T-helper 2 cell treated with Interferon-gamma antibody and Interleukin-4, amounts not matched to agents 5 μg/mL and 100 μg/mL, for 36 hours (primary cell): ENCODE measurements around the gene HACE1.
A peak's percentile ranks its signal among the peaks of the same experiment; 100 is the strongest.
"Not testable (repeated sequence)": the region's sequence is repeated elsewhere in the genome, so short reads cannot be mapped to it uniquely, and the experiment has no call there.

ENCODE experiments used
- DNase-seq: peaks from one replicate; pipeline ENCODE4 v3.0.0; 2021; ENCODE audit warnings: low spot score
- H3K27ac Mint-ChIP-seq: one replicate; pipeline ENCODE4 v1.8.0; 2021; ENCODE audit warnings: mild to moderate bottlenecking, mixed read lengths
- H3K27me3 Mint-ChIP-seq: one replicate; pipeline ENCODE4 v1.8.0; 2021; ENCODE audit warnings: low read depth, mixed read lengths
- H3K36me3 Mint-ChIP-seq: one replicate; pipeline ENCODE4 v1.8.0; 2021; ENCODE audit warnings: low read depth, mixed read lengths
- H3K4me1 Mint-ChIP-seq: one replicate; pipeline ENCODE4 v1.8.0; 2021; ENCODE audit warnings: low read depth, mixed read lengths
- H3K4me3 Mint-ChIP-seq: one replicate; pipeline ENCODE4 v1.8.0; 2022; ENCODE audit warnings: mild to moderate bottlenecking, moderate library complexity, mixed read lengths
- H3K9me3 Mint-ChIP-seq: one replicate; pipeline ENCODE4 v1.8.0; 2021; ENCODE audit warnings: mixed read lengths

Gene HACE1

DNA sequence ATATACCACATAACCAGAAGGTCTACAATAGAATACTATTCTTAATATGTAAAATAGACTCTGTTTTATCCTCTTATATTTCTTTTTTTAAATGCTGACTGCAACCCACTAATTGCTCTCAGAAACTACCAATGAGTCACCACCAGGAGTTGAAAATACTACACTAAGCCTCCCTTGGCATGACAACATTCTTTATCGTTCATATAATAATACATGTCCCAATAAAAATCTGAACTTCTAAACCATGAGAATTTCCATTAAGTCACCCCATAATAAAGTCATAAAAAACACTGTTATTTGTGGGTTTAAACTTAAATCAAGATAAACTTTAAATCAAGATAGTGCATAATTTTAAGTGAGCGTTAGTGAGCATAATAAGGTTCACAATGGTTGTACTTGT lies 4.2 kb downstream of the HACE1 start:
- no peaks in the 10 kb centered on the region for H3K9me3 Mint-ChIP-seq
- DNase-seq = no peak
- H3K4me1 Mint-ChIP-seq = peaks cover 18% of the 10 kb centered on the region
- H3K4me3 Mint-ChIP-seq = no peak overlapping the region
- H3K36me3 Mint-ChIP-seq = peaks cover 11% of the 10 kb centered on the region
- no peaks in the 10 kb centered on the region for H3K27me3 Mint-ChIP-seq
- no peak overlapping the region for H3K27ac Mint-ChIP-seq

- not testable (repeated sequence) for H3K27me3 Mint-ChIP-seq, H3K4me1 Mint-ChIP-seq, H3K4me3 Mint-ChIP-seq, H3K27ac Mint-ChIP-seq, H3K9me3 Mint-ChIP-seq, DNase-seq
- H3K36me3 Mint-ChIP-seq = peaks cover 23% of the 10 kb centered on the region
These were observed 12.0 kb downstream of the HACE1 start for GRCh38 chr6:104847721-104848120.

DNA sequence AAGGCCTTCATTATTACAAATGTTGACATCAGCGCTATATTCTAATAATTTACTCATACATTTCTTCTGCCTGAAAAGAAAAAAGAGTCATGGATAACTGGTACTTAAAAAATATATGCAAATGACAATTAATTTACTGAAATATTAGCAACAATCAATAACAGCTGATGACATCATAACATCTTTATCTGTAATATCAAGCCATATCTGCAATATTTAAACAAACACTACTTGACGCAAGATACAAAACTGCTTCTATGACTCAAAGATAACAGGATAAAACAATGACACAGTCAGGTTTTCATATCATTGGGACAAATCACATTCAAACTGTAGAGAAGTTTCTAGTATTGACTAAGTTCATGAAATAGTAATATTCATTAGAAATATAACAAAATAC lies 16.5 kb downstream of the HACE1 start:
- no peaks in the 10 kb centered on the region for H3K27me3 Mint-ChIP-seq
- H3K36me3 Mint-ChIP-seq = peaks cover 15% of the 10 kb centered on the region
- H3K9me3 Mint-ChIP-seq = no peaks in the 10 kb centered on the region
- no peak for DNase-seq
- H3K4me1 Mint-ChIP-seq = no peaks in the 10 kb centered on the region
- no peak overlapping the region for H3K4me3 Mint-ChIP-seq
- H3K27ac Mint-ChIP-seq = no peak overlapping the region

GRCh38 chr6:104837158-104837557 lies 22.6 kb downstream of the HACE1 start:
- no peak for DNase-seq
- Mint-ChIP-seq H3K27ac (no peak overlapping the region), H3K36me3 (peaks cover 20% of the 10 kb centered on the region), H3K4me3 (no peak overlapping the region), H3K27me3 (no peaks in the 10 kb centered on the region), H3K9me3 (no peaks in the 10 kb centered on the region), H3K4me1 (no peaks in the 10 kb centered on the region)

GRCh38 chr6:104836479-104837020 lies 23.2 kb downstream of the HACE1 start:
- H3K4me3 Mint-ChIP-seq, DNase-seq, H3K27ac Mint-ChIP-seq, H3K4me1 Mint-ChIP-seq, H3K27me3 Mint-ChIP-seq, H3K9me3 Mint-ChIP-seq: not testable (repeated sequence)
- peaks cover 22% of the 10 kb centered on the region for H3K36me3 Mint-ChIP-seq

GRCh38 chr6:104835782-104836181 lies 23.9 kb downstream of the HACE1 start:
- peaks cover 26% of the 10 kb centered on the region for H3K36me3 Mint-ChIP-seq
- DNase-seq = no peak

DNA sequence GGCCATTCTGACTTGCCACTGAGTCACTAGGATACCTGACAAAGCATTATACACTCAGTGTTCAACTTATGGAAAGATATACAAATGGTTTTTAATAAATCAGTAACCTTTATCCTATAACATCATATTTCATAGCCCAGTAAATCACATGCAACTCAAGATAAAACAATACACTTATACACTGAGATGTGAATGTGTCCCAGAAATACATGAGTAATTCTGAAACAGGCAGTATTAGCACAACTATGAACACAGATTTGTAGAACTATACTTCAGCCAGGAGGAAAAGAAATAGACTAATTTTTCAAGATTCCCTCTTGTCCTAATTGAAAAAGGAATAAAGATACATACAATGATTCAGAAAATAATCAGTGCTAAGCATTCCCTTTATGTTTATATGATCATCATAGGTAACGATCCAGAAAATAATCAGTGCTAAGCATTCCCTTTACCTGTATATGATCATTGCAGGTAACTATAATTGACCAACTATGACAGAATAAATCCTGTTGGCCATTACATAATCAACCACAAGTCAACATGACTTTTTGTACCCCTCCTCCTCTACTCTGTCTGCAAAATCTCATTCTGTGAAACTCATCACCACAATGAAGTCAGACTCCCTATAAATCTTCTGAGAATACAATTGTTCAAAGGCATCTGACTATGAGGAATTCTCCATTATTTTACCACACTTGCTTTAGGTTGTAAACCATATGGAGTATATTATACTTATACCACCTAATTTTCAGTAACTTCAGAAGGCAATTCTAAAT lies 30.3 kb downstream of the HACE1 start:
- H3K9me3 Mint-ChIP-seq = peaks cover 7% of the 10 kb centered on the region
- H3K27me3 Mint-ChIP-seq = no peaks in the 10 kb centered on the region
- no peak overlapping the region for H3K4me3 Mint-ChIP-seq
- no peak for DNase-seq
- H3K27ac Mint-ChIP-seq = no peak overlapping the region
- H3K36me3 Mint-ChIP-seq = peaks cover 24% of the 10 kb centered on the region
- H3K4me1 Mint-ChIP-seq = peaks cover 16% of the 10 kb centered on the region

More at GRCh38 chr6:104835782-104836181, 23.9 kb downstream of the HACE1 start:
- no peaks in the 10 kb centered on the region for H3K4me1 Mint-ChIP-seq
- no peaks in the 10 kb centered on the region for H3K27me3 Mint-ChIP-seq
- no peak overlapping the region for H3K27ac Mint-ChIP-seq
- no peaks in the 10 kb centered on the region for H3K9me3 Mint-ChIP-seq
- H3K4me3 Mint-ChIP-seq = no peak overlapping the region

DNA sequence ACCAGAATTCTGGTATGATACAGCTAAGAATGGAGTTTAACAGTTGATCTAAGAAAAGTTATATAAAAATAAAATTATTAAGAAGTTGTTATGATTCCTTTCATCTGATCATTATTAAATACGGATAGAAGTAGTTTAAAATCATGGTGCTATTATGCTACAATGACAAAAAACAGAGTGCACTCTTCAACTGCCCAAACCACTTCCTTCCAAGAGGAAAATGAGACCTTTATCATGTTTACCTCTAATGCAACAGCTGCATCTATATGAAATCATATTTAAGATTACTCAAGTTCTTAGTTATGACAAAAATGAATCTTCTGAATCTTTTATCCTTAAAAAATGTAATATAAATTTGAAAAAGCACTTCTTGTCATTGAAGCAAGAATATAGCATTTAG lies 31.2 kb downstream of the HACE1 start:
- Mint-ChIP-seq H3K9me3 (peaks cover 7% of the 10 kb centered on the region), H3K27ac (no peak overlapping the region), H3K4me1 (peaks cover 16% of the 10 kb centered on the region), H3K36me3 (peaks cover 26% of the 10 kb centered on the region), H3K4me3 (peak overlapping the region; percentile 19), H3K27me3 (no peaks in the 10 kb centered on the region)
- no peak for DNase-seq

DNA sequence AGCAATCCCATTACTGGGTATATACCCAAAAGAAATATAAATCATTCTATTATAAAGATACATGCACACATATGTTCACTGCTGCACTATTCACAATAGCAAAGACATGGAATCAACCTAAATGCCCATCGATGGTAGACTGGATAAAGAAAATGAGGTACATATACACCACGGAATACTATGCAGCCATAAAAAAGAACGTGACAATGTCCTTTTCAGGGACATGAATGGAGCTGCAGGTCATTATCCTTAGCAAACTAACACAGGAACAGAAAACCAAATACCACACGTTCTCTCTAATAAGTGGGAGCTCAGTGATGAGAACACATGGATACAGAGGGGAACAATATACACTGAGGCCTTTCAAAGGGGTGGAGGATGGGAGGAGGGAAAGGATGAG lies 38.9 kb downstream of the HACE1 start:
- not testable (repeated sequence) for DNase-seq, H3K27ac Mint-ChIP-seq, H3K4me1 Mint-ChIP-seq, H3K4me3 Mint-ChIP-seq, H3K27me3 Mint-ChIP-seq
- Mint-ChIP-seq H3K9me3 (peaks cover 10% of the 10 kb centered on the region), H3K36me3 (peaks cover 38% of the 10 kb centered on the region)

DNA sequence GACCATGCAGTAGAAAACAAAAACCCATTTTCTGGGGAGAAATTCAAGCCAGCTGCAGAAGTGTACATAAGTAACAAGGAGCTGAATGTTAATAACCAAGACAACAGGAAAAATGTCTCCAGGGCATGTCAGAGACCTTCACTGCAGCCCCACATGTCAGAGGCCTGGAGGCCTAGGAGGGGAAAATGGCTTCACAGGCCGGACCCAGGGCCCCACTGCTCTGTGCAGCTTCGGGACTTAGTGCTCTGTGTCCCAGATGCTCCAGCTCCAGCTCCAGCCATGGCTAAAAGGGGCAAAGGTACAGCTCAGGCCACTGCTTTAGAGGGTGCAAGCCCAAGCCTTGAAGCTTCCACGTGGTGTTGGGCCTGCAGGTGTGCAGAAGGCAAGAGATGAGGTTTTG lies 43.6 kb downstream of the HACE1 start:
- Mint-ChIP-seq H3K27me3 (no peaks in the 10 kb centered on the region), H3K9me3 (peaks cover 13% of the 10 kb centered on the region), H3K4me1 (peaks cover 6% of the 10 kb centered on the region), H3K36me3 (peaks cover 35% of the 10 kb centered on the region), H3K4me3 (no peak overlapping the region), H3K27ac (no peak overlapping the region)
- no peak for DNase-seq

GRCh38 chr6:104814743-104815142 lies 45.0 kb downstream of the HACE1 start:
- Mint-ChIP-seq H3K27me3 (no peaks in the 10 kb centered on the region), H3K36me3 (peaks cover 25% of the 10 kb centered on the region), H3K9me3 (peaks cover 5% of the 10 kb centered on the region), H3K4me3 (no peak overlapping the region), H3K27ac (no peak overlapping the region), H3K4me1 (peaks cover 6% of the 10 kb centered on the region)
- DNase-seq = no peak

- Mint-ChIP-seq H3K9me3 (peaks cover 5% of the 10 kb centered on the region), H3K4me1 (peaks cover 7% of the 10 kb centered on the region), H3K4me3 (no peak overlapping the region), H3K36me3 (peaks cover 18% of the 10 kb centered on the region), H3K27ac (no peak overlapping the region), H3K27me3 (no peaks in the 10 kb centered on the region)
- DNase-seq = no peak
These were observed 46.2 kb downstream of the HACE1 start for GRCh38 chr6:104813552-104813951.

- Mint-ChIP-seq H3K4me1 (peaks cover 3% of the 10 kb centered on the region), H3K4me3 (no peak overlapping the region), H3K36me3 (peaks cover 16% of the 10 kb centered on the region), H3K9me3 (peaks cover 6% of the 10 kb centered on the region), H3K27ac (no peak overlapping the region), H3K27me3 (no peaks in the 10 kb centered on the region)
- DNase-seq = no peak
These were observed 50.6 kb downstream of the HACE1 start for GRCh38 chr6:104809116-104809515.

DNA sequence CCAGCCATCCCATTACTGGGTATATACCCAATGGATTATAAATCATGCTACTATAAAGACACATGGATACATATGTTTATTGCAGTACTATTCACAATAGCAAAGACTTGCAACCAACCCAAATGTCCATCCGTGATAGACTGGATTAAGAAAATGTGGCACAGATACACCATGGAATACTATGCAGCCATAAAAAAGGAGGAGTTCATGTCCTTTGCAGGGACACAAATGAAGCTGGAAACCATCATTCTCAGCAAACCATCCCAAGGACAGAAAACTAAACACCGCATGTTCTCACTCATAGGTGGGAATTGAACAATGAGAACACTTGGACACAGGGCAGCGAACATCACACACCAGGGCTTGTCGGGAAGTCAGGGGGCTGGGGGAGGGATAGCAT lies 54.4 kb downstream of the HACE1 start:
- H3K4me1 Mint-ChIP-seq, H3K27ac Mint-ChIP-seq, DNase-seq, H3K4me3 Mint-ChIP-seq, H3K27me3 Mint-ChIP-seq: not testable (repeated sequence)
- H3K36me3 Mint-ChIP-seq = peaks cover 32% of the 10 kb centered on the region
- H3K9me3 Mint-ChIP-seq = peaks cover 16% of the 10 kb centered on the region
